GM15510 (cell line): ENCODE results near the gene KRTAP5-5.

Experiments
- POLR2A ChIP-seq: IDR thresholded peaks from 3 replicates; pipeline ENCODE4 v1.6.1; 2011; ENCODE audit warnings: borderline replicate concordance; ENCODE audit not compliant: insufficient read length; ENCODE audit errors: extremely low read depth

Gene KRTAP5-5

GRCh38 chr11:1652771-1653540, 23.4 kb downstream of the KRTAP5-5 start:
- no peak for TF ChIP-seq POLR2A

- no peak for TF ChIP-seq POLR2A
These were observed 24.2 kb downstream of the KRTAP5-5 start for GRCh38 chr11:1653541-1654387.

GRCh38 chr11:1654388-1655167, 25.0 kb downstream of the KRTAP5-5 start:
- no peak for TF ChIP-seq POLR2A

- no peak for TF ChIP-seq POLR2A
These were observed 25.8 kb downstream of the KRTAP5-5 start for GRCh38 chr11:1655168-1656060.

GRCh38 chr11:1656061-1656441, 26.5 kb downstream of the KRTAP5-5 start:
- TF ChIP-seq POLR2A, result no peak

GRCh38 chr11:1656670-1657069, 27.1 kb downstream of the KRTAP5-5 start:
- TF ChIP-seq POLR2A, result no peak

- no peak for TF ChIP-seq POLR2A
These were observed 29.9 kb downstream of the KRTAP5-5 start for GRCh38 chr11:1659506-1659905.

GRCh38 chr11:1660111-1660867, 30.7 kb downstream of the KRTAP5-5 start:
- TF ChIP-seq POLR2A, result no peak

- TF ChIP-seq POLR2A, result no peak
These were observed 35.7 kb downstream of the KRTAP5-5 start for GRCh38 chr11:1665313-1665712.

- no peak for TF ChIP-seq POLR2A
These were observed 37.7 kb downstream of the KRTAP5-5 start for GRCh38 chr11:1667121-1667850.

- no peak for TF ChIP-seq POLR2A
These were observed 38.3 kb downstream of the KRTAP5-5 start for GRCh38 chr11:1667906-1668305.

GRCh38 chr11:1668911-1669473, 39.4 kb downstream of the KRTAP5-5 start:
- no peak for TF ChIP-seq POLR2A
